ENCODE results near the gene NHP2. TPM values are rescaled to one million over a fixed set of nuclear protein-coding genes. Genes with fewer than 3 reads are reported as not detected.

Gene NHP2
- total and polyA plus RNA-seq, 10 of the 15 experiments (the other 5 are each of a cell fraction or from before 2014, with no cell fraction given), result 39.2 to 513 (median 198) TPM

- TF ChIP-seq IKZF1 (conservative IDR thresholded peaks at IDR 0.05) (peak; percentile 48; the same call in 1 of the 2 replicates), ATF3 (IDR thresholded peaks at IDR 0.05; ENCODE audit: borderline replicate concordance, extremely low read depth, low read depth, low read length) (no peak), BHLHE40 (IDR thresholded peaks at IDR 0.05; ENCODE audit: borderline replicate concordance in 1 of 2, low read depth in 2 of 2, low read length in 1 of 2) (peak in 1 of 2 experiments; percentile 36; a peak in 1 of 4 replicates), ATF2 (IDR thresholded peaks at IDR 0.05; ENCODE audit: low read length) (no peak), CBX5 (IDR thresholded peaks at IDR 0.05; ENCODE audit: low read depth) (no peak)
- TF ChIP-seq, protein P1, sequence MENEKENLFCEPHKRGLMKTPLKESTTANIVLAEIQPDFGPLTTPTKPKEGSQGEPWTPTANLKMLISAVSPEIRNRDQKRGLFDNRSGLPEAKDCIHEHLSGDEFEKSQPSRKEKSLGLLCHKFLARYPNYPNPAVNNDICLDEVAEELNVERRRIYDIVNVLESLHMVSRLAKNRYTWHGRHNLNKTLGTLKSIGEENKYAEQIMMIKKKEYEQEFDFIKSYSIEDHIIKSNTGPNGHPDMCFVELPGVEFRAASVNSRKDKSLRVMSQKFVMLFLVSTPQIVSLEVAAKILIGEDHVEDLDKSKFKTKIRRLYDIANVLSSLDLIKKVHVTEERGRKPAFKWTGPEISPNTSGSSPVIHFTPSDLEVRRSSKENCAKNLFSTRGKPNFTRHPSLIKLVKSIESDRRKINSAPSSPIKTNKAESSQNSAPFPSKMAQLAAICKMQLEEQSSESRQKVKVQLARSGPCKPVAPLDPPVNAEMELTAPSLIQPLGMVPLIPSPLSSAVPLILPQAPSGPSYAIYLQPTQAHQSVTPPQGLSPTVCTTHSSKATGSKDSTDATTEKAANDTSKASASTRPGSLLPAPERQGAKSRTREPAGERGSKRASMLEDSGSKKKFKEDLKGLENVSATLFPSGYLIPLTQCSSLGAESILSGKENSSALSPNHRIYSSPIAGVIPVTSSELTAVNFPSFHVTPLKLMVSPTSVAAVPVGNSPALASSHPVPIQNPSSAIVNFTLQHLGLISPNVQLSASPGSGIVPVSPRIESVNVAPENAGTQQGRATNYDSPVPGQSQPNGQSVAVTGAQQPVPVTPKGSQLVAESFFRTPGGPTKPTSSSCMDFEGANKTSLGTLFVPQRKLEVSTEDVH (IDR thresholded peaks at IDR 0.05; ENCODE audit: low read depth, partially characterized antibody), result no peak
Measured at GRCh38 chr5:178114325-178115135, 39.2 kb downstream of the NHP2 start (continued).
